B cell (primary cell): ENCODE data around the gene WDR4.

Source experiments
- EZH2 ChIP-seq: IDR thresholded peaks from 2 replicates; pipeline ENCODE4 v1.6.1; 2012; ENCODE audit warnings: borderline replicate concordance, low read depth, mild to moderate bottlenecking, moderate library complexity, low read length; ENCODE audit not compliant: insufficient read depth, poor library complexity, severe bottlenecking
- TF ChIP-seq, protein P1 (sequence below): fragments of 200-600 bp; IDR thresholded peaks from one replicate; pipeline ENCODE4 v1.8.0; 2022; ENCODE audit warnings: antibody characterized with exemption, mild to moderate bottlenecking

DNA sequence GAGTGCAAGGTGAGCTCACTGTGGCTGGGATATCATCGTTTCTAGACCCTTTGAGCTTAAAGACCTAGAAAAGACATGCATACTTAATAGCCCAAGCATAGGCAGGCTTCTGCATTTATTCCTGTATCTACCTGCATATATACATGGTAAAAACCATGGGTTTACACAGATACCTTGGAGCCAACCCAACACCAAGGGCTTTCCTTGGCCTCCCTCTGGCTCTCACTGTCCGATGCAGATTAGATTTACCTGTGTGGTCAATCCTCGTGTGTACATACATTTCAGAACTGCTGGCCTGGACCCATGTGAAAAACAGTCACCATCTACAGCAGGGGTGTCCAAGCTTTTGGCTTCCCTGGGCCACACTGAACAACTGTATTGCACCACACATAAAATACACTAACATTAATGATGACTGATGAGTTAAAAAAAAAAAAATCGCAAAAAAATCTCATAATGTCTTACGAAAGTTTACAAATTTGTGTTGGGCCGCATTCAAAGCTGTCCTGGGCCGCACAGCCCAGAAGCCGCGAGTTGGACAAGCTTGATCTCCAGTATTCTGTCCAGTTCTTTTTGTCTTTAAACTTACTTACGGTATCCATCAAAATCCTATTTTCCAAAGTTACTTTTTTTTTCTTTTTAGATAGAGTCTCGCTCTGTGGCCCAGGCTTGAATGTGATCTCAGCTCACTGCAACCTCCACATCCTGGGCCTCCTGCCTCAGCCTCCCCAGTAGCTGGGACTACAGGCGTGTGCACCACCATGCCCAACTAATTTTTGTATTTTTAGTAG, 43.5 kb downstream of the WDR4 start:
- TF ChIP-seq, protein P1, sequence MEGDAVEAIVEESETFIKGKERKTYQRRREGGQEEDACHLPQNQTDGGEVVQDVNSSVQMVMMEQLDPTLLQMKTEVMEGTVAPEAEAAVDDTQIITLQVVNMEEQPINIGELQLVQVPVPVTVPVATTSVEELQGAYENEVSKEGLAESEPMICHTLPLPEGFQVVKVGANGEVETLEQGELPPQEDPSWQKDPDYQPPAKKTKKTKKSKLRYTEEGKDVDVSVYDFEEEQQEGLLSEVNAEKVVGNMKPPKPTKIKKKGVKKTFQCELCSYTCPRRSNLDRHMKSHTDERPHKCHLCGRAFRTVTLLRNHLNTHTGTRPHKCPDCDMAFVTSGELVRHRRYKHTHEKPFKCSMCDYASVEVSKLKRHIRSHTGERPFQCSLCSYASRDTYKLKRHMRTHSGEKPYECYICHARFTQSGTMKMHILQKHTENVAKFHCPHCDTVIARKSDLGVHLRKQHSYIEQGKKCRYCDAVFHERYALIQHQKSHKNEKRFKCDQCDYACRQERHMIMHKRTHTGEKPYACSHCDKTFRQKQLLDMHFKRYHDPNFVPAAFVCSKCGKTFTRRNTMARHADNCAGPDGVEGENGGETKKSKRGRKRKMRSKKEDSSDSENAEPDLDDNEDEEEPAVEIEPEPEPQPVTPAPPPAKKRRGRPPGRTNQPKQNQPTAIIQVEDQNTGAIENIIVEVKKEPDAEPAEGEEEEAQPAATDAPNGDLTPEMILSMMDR: no peak
- no peak for TF ChIP-seq EZH2
